ENCODE results near the gene TCL1B. TPM values are rescaled to one million over a fixed set of nuclear protein-coding genes. Genes with fewer than 3 reads are reported as not detected.

Gene TCL1B
- total RNA-seq, 1 donor from 2014 or later, result not detected

- Mint-ChIP-seq H3K27ac (ENCODE audit: unreplicated experiment) (no peak overlapping the region), H3K4me1 (ENCODE audit: low read depth, unreplicated experiment) (peaks cover 5% of the 10 kb centered on the region), H3K9me3 (ENCODE audit: unreplicated experiment) (peaks cover 6% of the 10 kb centered on the region), H3K36me3 (ENCODE audit: low read depth, unreplicated experiment) (no peaks in the 10 kb centered on the region), H3K27me3 (ENCODE audit: low read depth, unreplicated experiment) (peaks cover 25% of the 10 kb centered on the region), H3K4me3 (ENCODE audit: unreplicated experiment) (no peak overlapping the region)
- H3K4me1 ChIP-seq (ENCODE audit: insufficient read depth, low read length), result no peaks in the 10 kb centered on the region
- DNase-seq (ENCODE audit: low read depth) (no peak), FAIRE-seq (no peak)
- H4K20me1 ChIP-seq (ENCODE audit: insufficient read depth, low read length), result no peaks in the 10 kb centered on the region
- H3K27me3 ChIP-seq (ENCODE audit: insufficient read depth, low read length), result no peaks in the 10 kb centered on the region
- H3K79me2 ChIP-seq (ENCODE audit: insufficient read depth, low read length), result no peaks in the 10 kb centered on the region
- H3K4me3 ChIP-seq (ENCODE audit: insufficient read depth, low read depth, low read length), result no peak overlapping the region
- no peaks in the 10 kb centered on the region for H3K9me3 ChIP-seq (ENCODE audit: insufficient read depth, low read depth, low read length)
- H3K4me2 ChIP-seq (ENCODE audit: low read length), result no peak overlapping the region
- no peak overlapping the region for H2AFZ ChIP-seq (ENCODE audit: low read depth, low read length)
- TF ChIP-seq CTCF (IDR thresholded peaks at IDR 0.05; ENCODE audit: insufficient read depth, low read depth, low read length), result no peak
- no peak for TF ChIP-seq EZH2 (IDR thresholded peaks at IDR 0.05; ENCODE audit: insufficient read depth, low read length)
- H3K9ac ChIP-seq (ENCODE audit: low read length), result no peak overlapping the region
- H3K27ac ChIP-seq (ENCODE audit: low read depth, low read length), result no peak overlapping the region
- no peaks in the 10 kb centered on the region for H3K36me3 ChIP-seq (ENCODE audit: insufficient read depth, low read length)
These were observed 8.8 kb downstream of the TCL1B start for GRCh38 chr14:95695051-95695450.

- peaks cover 23% of the 10 kb centered on the region for H3K27me3 Mint-ChIP-seq (ENCODE audit: low read depth, unreplicated experiment)
- no peak for DNase-seq (ENCODE audit: low read depth)
These were observed 9.7 kb downstream of the TCL1B start for GRCh38 chr14:95695913-95696312.

More at GRCh38 chr14:95695913-95696312, 9.7 kb downstream of the TCL1B start:
- Mint-ChIP-seq H3K9me3 (ENCODE audit: unreplicated experiment) (peaks cover 6% of the 10 kb centered on the region), H3K4me3 (ENCODE audit: unreplicated experiment) (no peak overlapping the region), H3K36me3 (ENCODE audit: low read depth, unreplicated experiment) (no peaks in the 10 kb centered on the region), H3K4me1 (ENCODE audit: low read depth, unreplicated experiment) (peaks cover 5% of the 10 kb centered on the region), H3K27ac (ENCODE audit: unreplicated experiment) (peak overlapping the region; percentile 13)
- FAIRE-seq, result no peak
- Histone ChIP-seq H3K27me3 (ENCODE audit: insufficient read depth, low read length) (no peaks in the 10 kb centered on the region), H3K4me3 (ENCODE audit: insufficient read depth, low read depth, low read length) (no peak overlapping the region), H4K20me1 (ENCODE audit: insufficient read depth, low read length) (no peaks in the 10 kb centered on the region), H3K4me2 (ENCODE audit: low read length) (no peak overlapping the region), H3K27ac (ENCODE audit: low read depth, low read length) (no peak overlapping the region), H2AFZ (ENCODE audit: low read depth, low read length) (no peak overlapping the region), H3K79me2 (ENCODE audit: insufficient read depth, low read length) (no peaks in the 10 kb centered on the region), H3K36me3 (ENCODE audit: insufficient read depth, low read length) (no peaks in the 10 kb centered on the region), H3K9me3 (ENCODE audit: insufficient read depth, low read depth, low read length) (no peaks in the 10 kb centered on the region), H3K4me1 (ENCODE audit: insufficient read depth, low read length) (no peaks in the 10 kb centered on the region), H3K9ac (ENCODE audit: low read length) (no peak overlapping the region)
- TF ChIP-seq EZH2 (IDR thresholded peaks at IDR 0.05; ENCODE audit: insufficient read depth, low read length) (no peak), CTCF (IDR thresholded peaks at IDR 0.05; ENCODE audit: insufficient read depth, low read depth, low read length) (no peak)

Measured in astrocyte (in vitro differentiated cells and primary cell).